Mononuclear cell (primary cell): Measurements from ENCODE around the gene SNRK. TPM values are rescaled to one million over a fixed set of nuclear protein-coding genes. Genes with fewer than 3 reads are reported as not detected.

ENCODE experiments used
- H3K27me3 ChIP-seq: 2 replicates; pipeline ENCODE4 v1.6.0; 2011; ENCODE audit warnings: low read length, control low read depth; ENCODE audit not compliant: insufficient read depth
- H3K4me1 ChIP-seq: 2 replicates; pipeline ENCODE4 v1.5.1; 2011; ENCODE audit warnings: mild to moderate bottlenecking, low read length, control low read depth; ENCODE audit not compliant: insufficient read depth
- H3K4me3 ChIP-seq: 2 replicates; pipeline ENCODE4 v1.5.1; 2011; ENCODE audit warnings: mild to moderate bottlenecking, low read length, moderate library complexity
- H3K9me3 ChIP-seq: 2 replicates; pipeline ENCODE4 v1.5.1; 2011; ENCODE audit warnings: low read depth, mild to moderate bottlenecking, control low read depth, low read length
- total RNA-seq: library from RNA; depleted of rRNA; stranded (reverse); fragments of >200 nt; gene quantifications from one replicate; pipeline ENCODE4 v1.2.3, GENCODE V29; 2012

The SNRK gene
- total RNA-seq, 1 donor = 238 TPM

- H3K4me1 ChIP-seq = peaks cover 7% of the 10 kb centered on the region
- no peaks in the 10 kb centered on the region for H3K9me3 ChIP-seq
- H3K4me3 ChIP-seq = no peak overlapping the region
- H3K27me3 ChIP-seq = no peaks in the 10 kb centered on the region
These were observed 92.0 kb downstream of the SNRK start for GRCh38 chr3:43378066-43378935.

- Histone ChIP-seq H3K4me3 (no peak overlapping the region), H3K4me1 (peaks cover 7% of the 10 kb centered on the region), H3K9me3 (no peaks in the 10 kb centered on the region), H3K27me3 (no peaks in the 10 kb centered on the region)
These were observed 93.0 kb downstream of the SNRK start for GRCh38 chr3:43379343-43379742.

- no peaks in the 10 kb centered on the region for H3K27me3 ChIP-seq
- H3K4me1 ChIP-seq = peaks cover 25% of the 10 kb centered on the region
- no peaks in the 10 kb centered on the region for H3K9me3 ChIP-seq
- no peak overlapping the region for H3K4me3 ChIP-seq
These were observed 101.8 kb downstream of the SNRK start for GRCh38 chr3:43388175-43388574.

- Histone ChIP-seq H3K4me1 (peaks cover 25% of the 10 kb centered on the region), H3K27me3 (no peaks in the 10 kb centered on the region), H3K4me3 (no peak overlapping the region), H3K9me3 (no peaks in the 10 kb centered on the region)
These were observed 102.6 kb downstream of the SNRK start for GRCh38 chr3:43388915-43389314.

GRCh38 chr3:43389388-43390254 lies 103.3 kb downstream of the SNRK start:
- H3K4me1 ChIP-seq = peaks cover 25% of the 10 kb centered on the region
- no peaks in the 10 kb centered on the region for H3K27me3 ChIP-seq
- no peak overlapping the region for H3K4me3 ChIP-seq
- H3K9me3 ChIP-seq = no peaks in the 10 kb centered on the region

GRCh38 chr3:43390255-43390588 lies 103.9 kb downstream of the SNRK start:
- H3K4me1 ChIP-seq = peaks cover 25% of the 10 kb centered on the region
- H3K27me3 ChIP-seq = no peaks in the 10 kb centered on the region
- no peaks in the 10 kb centered on the region for H3K9me3 ChIP-seq
- H3K4me3 ChIP-seq = no peak overlapping the region

- Histone ChIP-seq H3K9me3 (no peaks in the 10 kb centered on the region), H3K27me3 (no peaks in the 10 kb centered on the region), H3K4me3 (no peak overlapping the region), H3K4me1 (peaks cover 25% of the 10 kb centered on the region)
These were observed 105.3 kb downstream of the SNRK start for GRCh38 chr3:43391621-43392020.

GRCh38 chr3:43394041-43394554 lies 107.8 kb downstream of the SNRK start:
- no peaks in the 10 kb centered on the region for H3K9me3 ChIP-seq
- no peak overlapping the region for H3K4me3 ChIP-seq
- no peaks in the 10 kb centered on the region for H3K27me3 ChIP-seq
- H3K4me1 ChIP-seq = peaks cover 16% of the 10 kb centered on the region

GRCh38 chr3:43399034-43399433 lies 112.7 kb downstream of the SNRK start:
- Histone ChIP-seq H3K4me1 (no peaks in the 10 kb centered on the region), H3K27me3 (no peaks in the 10 kb centered on the region), H3K9me3 (no peaks in the 10 kb centered on the region), H3K4me3 (no peak overlapping the region)

- H3K4me1 ChIP-seq = no peaks in the 10 kb centered on the region
- no peak overlapping the region for H3K4me3 ChIP-seq
- no peaks in the 10 kb centered on the region for H3K27me3 ChIP-seq
- H3K9me3 ChIP-seq = no peaks in the 10 kb centered on the region
These were observed 113.8 kb downstream of the SNRK start for GRCh38 chr3:43400167-43400566.

Other genes with a start within 250 kb of the SNRK start
- 3.6 TPM for gene POMGNT2, start 180.5 kb upstream of the SNRK start, total RNA-seq